ENCODE data around the gene GH1. TPM values are rescaled to one million over a fixed set of nuclear protein-coding genes. Genes with fewer than 3 reads are reported as not detected.
"Not testable (repeated sequence)": the region's sequence is repeated elsewhere in the genome, so short reads cannot be mapped to it uniquely, and the experiment has no call there.

Gene GH1
- total RNA-seq, 1 experiment from 2014 or later = not detected

DNA sequence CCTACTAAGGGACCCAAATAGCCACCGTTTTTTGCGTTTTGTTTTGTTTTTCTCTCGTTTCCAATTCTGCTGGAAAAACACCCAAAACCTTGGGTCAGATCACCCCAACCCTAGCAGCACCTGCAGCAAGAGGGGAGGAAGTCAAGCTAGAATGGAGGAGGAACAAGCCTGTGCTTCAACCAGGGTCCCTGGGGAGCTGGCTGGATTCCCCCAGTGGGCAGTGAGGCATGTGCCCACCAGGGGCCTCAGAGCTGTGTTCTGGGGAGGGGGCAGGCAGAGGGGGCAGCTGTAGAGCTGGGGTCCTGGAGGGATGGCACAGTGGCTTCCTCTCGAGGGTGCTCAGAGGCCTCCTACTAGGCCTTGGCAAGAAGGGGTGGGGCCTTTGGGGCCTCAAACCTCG lies 7.0 kb upstream of the GH1 start:
- H4K91ac ChIP-seq (ENCODE audit: insufficient read length, low read depth, low read length) = no peak overlapping the region

DNA sequence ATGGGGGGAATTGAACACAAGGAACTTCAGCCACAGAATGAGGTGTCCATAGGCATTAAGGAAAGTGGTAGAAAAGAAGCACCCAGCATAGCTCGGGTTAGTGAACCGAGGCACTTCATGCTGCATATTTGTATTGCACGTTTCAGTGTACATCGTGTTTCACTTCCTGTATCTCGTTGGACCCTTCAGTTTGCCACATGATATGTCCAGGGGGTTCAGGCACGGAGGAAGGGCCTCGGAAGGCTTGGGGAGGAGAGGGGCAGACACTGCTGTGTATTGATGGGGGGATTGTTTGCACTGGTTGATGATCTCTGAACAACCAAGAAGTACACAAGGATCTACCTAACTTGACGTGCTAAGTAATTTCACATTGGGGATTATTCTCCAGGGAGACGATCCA lies 3.8 kb upstream of the GH1 start:
- H4K91ac ChIP-seq (ENCODE audit: insufficient read length, low read depth, low read length); H4K5ac ChIP-seq (ENCODE audit: insufficient read length, low read depth, low read length); H2BK20ac ChIP-seq (ENCODE audit: low read depth, low read length, poor library complexity, severe bottlenecking); H3K27ac ChIP-seq (ENCODE audit: insufficient read length, low read depth, low read length); H2BK15ac ChIP-seq (ENCODE audit: low read depth, low read length); H3K4ac ChIP-seq (ENCODE audit: low read depth, low read length); H3K36me3 Mint-ChIP-seq (ENCODE audit: insufficient read depth in 1 of 3, low read depth in 3 of 3); H2BK12ac ChIP-seq (ENCODE audit: insufficient read length, low read depth, low read length); H3K9ac ChIP-seq (ENCODE audit: extremely low read depth, insufficient read length, low read length); H3K4me2 ChIP-seq (ENCODE audit: insufficient read depth, insufficient read length, low read length); H3K9me3 Mint-ChIP-seq; H3K23me2 ChIP-seq (ENCODE audit: insufficient read length, low read depth, low read length, poor library complexity, severe bottlenecking); H3K79me2 ChIP-seq (ENCODE audit: insufficient read depth, low read length); H3K23ac ChIP-seq (ENCODE audit: insufficient read length, low read depth, low read length); H2BK5ac ChIP-seq (ENCODE audit: insufficient read length, low read length); H2AFZ ChIP-seq (ENCODE audit: low read length); H2BK120ac ChIP-seq (ENCODE audit: low read depth, low read length, poor library complexity, severe bottlenecking); H3T11ph ChIP-seq (ENCODE audit: low read length); H3K27ac Mint-ChIP-seq; H3K27me3 ChIP-seq (ENCODE audit: insufficient read depth, low read length); H3K9me3 ChIP-seq (ENCODE audit: control insufficient read depth, low read depth, low read length); H3K4me1 ChIP-seq (ENCODE audit: insufficient read depth, low read length); H3K4me3 Mint-ChIP-seq; H3K14ac ChIP-seq (ENCODE audit: insufficient read depth, low read length); H3K79me1 ChIP-seq (ENCODE audit: insufficient read depth, low read depth, low read length, poor library complexity, severe bottlenecking); H4K20me1 ChIP-seq (ENCODE audit: control insufficient read depth, insufficient read depth, insufficient read length); H4K8ac ChIP-seq (replicated peaks; ENCODE audit: insufficient read length, low read depth, low read length); H3K18ac ChIP-seq (ENCODE audit: insufficient read length, low read depth, low read length); H3K56ac ChIP-seq (ENCODE audit: insufficient read length, low read depth, low read length); H2AK5ac ChIP-seq (ENCODE audit: insufficient read length, low read length); DNase-seq; H3K27me3 Mint-ChIP-seq (ENCODE audit: low read depth): not testable (repeated sequence)
- peaks cover 17 to 21% of the 10 kb centered on the region in 2 experiments for H3K4me1 Mint-ChIP-seq
- WGBS (ENCODE audit: extremely low coverage, insufficient read length, low lambda C conversion rate) = no CpG with 5 or more reads among the region's 9 CpGs

More for the DNA sequence above, 7.0 kb upstream of the GH1 start:
- Mint-ChIP-seq H3K27me3 (ENCODE audit: low read depth) (no peaks in the 10 kb centered on the region; the same call in 1 of the 2 replicates), H3K27ac (no peak overlapping the region; a peak in 1 of 7 replicates), H3K4me1 (peaks cover 1 to 2% of the 10 kb centered on the region in 2 experiments), H3K36me3 (ENCODE audit: insufficient read depth in 1 of 3, low read depth in 3 of 3) (no peaks in the 10 kb centered on the region), H3K4me3 (no peak overlapping the region), H3K9me3 (no peaks in the 10 kb centered on the region)
- no peak for DNase-seq
- Histone ChIP-seq H4K8ac (replicated peaks; ENCODE audit: insufficient read length, low read depth, low read length) (no peak overlapping the region), H3K27ac (ENCODE audit: insufficient read length, low read depth, low read length) (no peak overlapping the region), H3K79me2 (ENCODE audit: insufficient read depth, low read length) (no peaks in the 10 kb centered on the region), H3K14ac (ENCODE audit: insufficient read depth, low read length) (no peak overlapping the region), H2BK20ac (ENCODE audit: low read depth, low read length, poor library complexity, severe bottlenecking) (no peak overlapping the region), H3K23ac (ENCODE audit: insufficient read length, low read depth, low read length) (no peak overlapping the region), H2BK12ac (ENCODE audit: insufficient read length, low read depth, low read length) (no peak overlapping the region), H3K56ac (ENCODE audit: insufficient read length, low read depth, low read length) (no peak overlapping the region), H2BK5ac (ENCODE audit: insufficient read length, low read length) (no peak overlapping the region), H3K79me1 (ENCODE audit: insufficient read depth, low read depth, low read length, poor library complexity, severe bottlenecking) (no peaks in the 10 kb centered on the region), H2AK5ac (ENCODE audit: insufficient read length, low read length) (no peak overlapping the region), H3K9me3 (ENCODE audit: control insufficient read depth, low read depth, low read length) (no peaks in the 10 kb centered on the region), H3K27me3 (ENCODE audit: insufficient read depth, low read length) (no peaks in the 10 kb centered on the region), H2BK120ac (ENCODE audit: low read depth, low read length, poor library complexity, severe bottlenecking) (no peak overlapping the region), H3K18ac (ENCODE audit: insufficient read length, low read depth, low read length) (no peak overlapping the region), H4K20me1 (ENCODE audit: control insufficient read depth, insufficient read depth, insufficient read length) (no peaks in the 10 kb centered on the region), H2BK15ac (ENCODE audit: low read depth, low read length) (no peak overlapping the region), H3K9ac (ENCODE audit: extremely low read depth, insufficient read length, low read length) (no peak overlapping the region), H4K5ac (ENCODE audit: insufficient read length, low read depth, low read length) (no peak overlapping the region), H3K4ac (ENCODE audit: low read depth, low read length) (no peak overlapping the region), H2AFZ (ENCODE audit: low read length) (no peak overlapping the region), H3T11ph (ENCODE audit: low read length) (no peak overlapping the region), H3K4me2 (ENCODE audit: insufficient read depth, insufficient read length, low read length) (no peak overlapping the region), H3K23me2 (ENCODE audit: insufficient read length, low read depth, low read length, poor library complexity, severe bottlenecking) (no peaks in the 10 kb centered on the region), H3K4me1 (ENCODE audit: insufficient read depth, low read length) (no peaks in the 10 kb centered on the region)
- TF ChIP-seq, protein P1, sequence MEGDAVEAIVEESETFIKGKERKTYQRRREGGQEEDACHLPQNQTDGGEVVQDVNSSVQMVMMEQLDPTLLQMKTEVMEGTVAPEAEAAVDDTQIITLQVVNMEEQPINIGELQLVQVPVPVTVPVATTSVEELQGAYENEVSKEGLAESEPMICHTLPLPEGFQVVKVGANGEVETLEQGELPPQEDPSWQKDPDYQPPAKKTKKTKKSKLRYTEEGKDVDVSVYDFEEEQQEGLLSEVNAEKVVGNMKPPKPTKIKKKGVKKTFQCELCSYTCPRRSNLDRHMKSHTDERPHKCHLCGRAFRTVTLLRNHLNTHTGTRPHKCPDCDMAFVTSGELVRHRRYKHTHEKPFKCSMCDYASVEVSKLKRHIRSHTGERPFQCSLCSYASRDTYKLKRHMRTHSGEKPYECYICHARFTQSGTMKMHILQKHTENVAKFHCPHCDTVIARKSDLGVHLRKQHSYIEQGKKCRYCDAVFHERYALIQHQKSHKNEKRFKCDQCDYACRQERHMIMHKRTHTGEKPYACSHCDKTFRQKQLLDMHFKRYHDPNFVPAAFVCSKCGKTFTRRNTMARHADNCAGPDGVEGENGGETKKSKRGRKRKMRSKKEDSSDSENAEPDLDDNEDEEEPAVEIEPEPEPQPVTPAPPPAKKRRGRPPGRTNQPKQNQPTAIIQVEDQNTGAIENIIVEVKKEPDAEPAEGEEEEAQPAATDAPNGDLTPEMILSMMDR (conservative IDR thresholded peaks at IDR 0.05) = no peak
- WGBS (ENCODE audit: extremely low coverage, insufficient read length, low lambda C conversion rate) = no CpG with 5 or more reads among the region's 5 CpGs
